Measurements from ENCODE around the gene AGO3.
"Not testable (repeated sequence)": the region's sequence is repeated elsewhere in the genome, so short reads cannot be mapped to it uniquely, and the experiment has no call there.

AGO3 gene

DNA sequence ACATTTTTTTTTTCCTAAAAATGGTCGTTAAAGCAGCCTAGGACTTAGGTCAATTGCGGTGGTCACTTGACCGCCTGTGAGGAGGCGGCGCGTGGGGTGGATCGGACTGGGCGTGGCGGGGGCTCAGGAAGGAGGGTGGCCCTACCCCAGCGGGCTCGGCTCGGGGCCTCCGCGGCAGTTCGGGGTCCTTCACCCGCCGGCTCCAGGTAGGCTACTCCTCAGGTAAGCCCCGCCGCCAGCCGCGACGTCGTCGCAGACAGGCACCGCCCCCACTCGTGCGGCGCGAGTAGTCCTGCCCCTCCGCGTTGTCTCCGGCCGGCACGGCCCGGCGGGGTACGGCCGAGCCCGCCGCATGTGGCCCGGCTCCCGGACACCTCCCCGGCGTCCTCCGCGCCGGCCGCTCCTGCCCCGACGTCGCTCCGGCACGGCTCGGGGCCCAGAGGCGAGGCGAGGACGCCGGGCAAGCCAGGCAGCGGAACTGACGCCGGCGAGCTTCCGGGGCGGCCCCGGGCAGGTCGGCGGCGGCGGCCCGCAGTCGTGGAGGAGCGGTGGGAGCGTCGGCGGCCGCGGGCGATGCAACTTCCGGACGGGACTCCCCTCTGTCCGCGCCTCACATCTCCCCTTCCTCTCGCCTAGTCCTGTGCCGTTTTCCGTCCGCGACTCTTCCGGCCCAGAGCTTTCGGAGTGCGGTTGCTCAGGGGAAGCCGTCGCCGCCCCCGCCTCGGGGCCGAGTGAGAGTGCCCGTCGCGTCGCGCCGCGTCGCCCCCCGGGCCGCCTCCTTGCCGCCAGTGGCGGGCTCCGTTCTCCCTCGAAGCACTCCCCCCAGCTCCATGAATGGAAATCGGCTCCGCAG is at the start of gene AGO3:
Gene AGO3, plus strand, starts transcription at position 513 of the 853 bp plus-strand sequence. Its CDS starts 322 bp downstream, at position 835.
- DNase-seq: peak; percentile 88

DNA sequence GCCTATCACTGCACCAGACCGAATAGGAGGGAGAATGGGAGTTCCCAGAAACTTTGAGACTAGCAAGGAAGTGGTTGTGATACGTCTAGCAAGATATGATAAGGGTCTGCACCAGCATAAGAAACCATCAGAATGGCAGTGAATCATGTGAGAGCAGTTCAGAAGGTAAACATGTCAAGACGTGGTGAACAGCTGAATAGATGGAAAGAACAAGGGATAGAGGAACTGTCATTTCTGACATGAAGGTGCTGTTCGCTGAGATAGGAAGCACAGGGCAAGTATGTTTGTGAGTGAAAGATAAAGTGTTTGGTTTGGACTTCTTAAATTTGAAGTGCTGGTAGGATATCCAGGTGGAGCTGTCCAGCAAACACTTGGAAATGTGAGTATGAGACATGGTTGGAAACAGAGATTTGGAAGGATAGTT is 49.0 kb upstream of the AGO3 start:
- no peak for DNase-seq

DNA sequence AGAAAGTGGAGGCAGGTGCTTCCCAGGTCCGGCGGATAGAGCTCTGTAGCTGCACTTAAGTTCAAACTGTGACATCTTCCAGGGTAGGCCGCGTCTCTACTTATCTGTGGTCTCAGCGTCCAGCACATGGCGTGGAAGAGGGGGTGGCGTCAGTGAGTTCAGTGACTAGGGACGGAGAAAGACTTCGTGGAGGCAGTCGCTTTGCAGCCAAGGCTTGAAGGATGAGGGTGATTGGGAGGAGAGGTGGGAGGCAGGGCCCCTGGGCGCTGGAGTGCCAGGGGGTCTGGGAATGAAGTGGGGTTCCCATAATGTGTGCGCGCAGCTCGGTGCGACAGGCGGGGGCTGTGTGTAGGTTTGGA is 48.3 kb upstream of the AGO3 start:
- no peak for DNase-seq

DNA sequence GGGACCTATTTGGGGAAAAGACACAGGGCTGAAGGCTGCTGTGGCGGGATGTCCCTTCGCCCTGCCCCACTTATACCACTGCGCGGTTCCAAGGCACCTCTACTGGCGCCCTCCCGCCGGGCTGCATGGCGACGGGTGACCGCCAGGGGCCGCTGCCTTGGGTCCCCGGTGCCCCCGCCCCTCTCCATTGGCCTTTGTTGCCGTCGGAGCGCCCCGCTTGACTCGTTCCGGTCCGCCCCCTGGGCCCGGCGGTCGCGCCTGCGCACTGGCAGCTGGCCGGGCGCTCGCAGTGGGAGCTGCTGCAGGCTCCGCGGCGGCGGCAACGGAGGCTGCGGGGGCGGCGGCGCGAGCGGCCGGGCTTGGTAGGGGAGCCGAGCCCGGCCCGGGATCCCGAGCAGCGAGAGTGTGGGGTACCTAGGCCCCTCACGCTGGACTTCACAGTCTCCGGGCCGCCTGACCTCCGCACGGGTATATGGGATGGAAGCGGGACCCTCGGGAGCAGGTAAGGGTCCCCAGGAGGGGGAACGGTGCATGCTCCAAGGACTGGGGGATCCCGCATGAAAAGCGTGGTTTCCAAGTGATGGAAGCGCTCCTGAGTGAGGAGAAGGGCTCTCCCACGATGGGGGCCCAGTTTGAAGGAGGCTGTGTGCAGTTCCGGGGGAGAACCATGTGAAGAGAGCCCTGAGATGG is 47.8 kb upstream of the AGO3 start, which contains the start of gene AGO1:
Gene AGO1, plus strand, starts transcription at position 265 of the 690 bp plus-strand sequence. Its CDS starts 213 bp downstream, at position 478.
- peak; percentile 92 for DNase-seq

DNA sequence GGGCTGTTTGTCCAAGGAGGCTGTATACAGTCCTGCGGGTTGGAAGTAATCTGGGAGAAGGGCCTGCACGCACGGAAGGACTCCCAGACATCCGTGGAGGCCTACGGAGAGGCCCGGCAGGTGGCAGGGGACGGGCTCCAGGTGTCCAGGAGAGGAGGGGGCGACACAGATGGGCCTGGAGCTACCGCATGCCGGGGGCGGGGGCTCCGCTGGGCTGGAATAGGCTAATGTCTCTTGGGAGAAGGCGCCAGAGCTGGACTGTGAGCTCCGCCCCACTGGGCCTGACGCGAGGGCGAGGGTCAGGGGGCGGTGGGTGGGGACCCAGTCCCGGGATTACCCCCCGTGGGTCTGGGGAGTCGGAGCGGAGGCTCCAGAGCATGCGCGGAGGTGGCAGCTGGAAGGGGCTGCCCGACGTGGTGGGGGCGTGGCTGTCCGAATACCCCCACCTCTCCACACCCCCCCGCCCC is 47.2 kb upstream of the AGO3 start:
- DNase-seq: peak; percentile 81

DNA sequence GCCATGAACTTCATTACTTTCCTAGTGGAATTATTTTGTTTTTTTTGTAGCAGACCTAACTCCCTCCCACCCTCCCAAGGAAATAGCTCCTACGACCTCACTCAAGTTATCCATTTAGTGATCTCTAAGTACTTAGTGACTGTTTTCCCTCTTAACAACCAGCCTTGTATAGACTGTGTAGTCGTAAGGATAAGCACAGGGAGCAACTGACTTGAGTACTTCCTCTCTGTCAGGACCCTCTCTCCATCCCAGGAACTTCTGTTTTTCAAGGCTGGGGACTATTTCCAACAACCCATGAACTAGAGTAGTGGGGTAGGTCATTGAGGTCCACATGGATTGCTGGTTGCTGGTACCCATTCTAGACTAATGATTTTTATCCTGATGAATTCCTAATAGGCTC is 46.0 kb upstream of the AGO3 start:
- no peak for DNase-seq

DNA sequence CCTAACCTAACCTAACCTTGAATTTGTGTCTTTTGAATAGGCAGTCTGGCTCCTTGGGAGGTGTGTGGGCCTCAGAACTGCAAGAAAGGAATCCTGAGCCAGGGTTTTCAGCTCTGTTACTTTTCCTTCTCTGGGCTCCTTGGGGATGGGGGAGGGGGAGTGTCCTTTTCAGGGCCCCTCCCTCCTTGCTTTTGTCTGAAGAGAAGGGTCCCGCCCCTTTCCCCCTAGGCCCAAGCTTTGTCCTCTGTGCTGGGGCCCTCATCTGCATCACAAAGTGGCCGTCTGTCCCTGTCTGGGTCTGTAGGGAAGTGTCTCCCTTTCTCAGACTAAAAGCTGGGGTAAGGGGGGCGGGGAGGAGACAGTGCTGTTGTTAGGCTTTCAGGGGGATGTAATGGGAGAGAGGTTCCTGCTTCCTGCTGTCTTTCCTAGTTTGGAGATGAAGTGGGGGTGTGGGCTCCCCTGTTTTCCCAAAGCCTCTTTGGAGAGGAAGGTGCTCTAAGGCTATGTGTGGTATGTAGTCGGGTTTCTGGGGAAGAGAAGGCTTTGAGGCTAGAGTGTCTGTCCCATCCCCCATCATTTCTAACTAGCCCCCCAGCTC is 44.8 kb upstream of the AGO3 start:
- peak; percentile 3 for DNase-seq

DNA sequence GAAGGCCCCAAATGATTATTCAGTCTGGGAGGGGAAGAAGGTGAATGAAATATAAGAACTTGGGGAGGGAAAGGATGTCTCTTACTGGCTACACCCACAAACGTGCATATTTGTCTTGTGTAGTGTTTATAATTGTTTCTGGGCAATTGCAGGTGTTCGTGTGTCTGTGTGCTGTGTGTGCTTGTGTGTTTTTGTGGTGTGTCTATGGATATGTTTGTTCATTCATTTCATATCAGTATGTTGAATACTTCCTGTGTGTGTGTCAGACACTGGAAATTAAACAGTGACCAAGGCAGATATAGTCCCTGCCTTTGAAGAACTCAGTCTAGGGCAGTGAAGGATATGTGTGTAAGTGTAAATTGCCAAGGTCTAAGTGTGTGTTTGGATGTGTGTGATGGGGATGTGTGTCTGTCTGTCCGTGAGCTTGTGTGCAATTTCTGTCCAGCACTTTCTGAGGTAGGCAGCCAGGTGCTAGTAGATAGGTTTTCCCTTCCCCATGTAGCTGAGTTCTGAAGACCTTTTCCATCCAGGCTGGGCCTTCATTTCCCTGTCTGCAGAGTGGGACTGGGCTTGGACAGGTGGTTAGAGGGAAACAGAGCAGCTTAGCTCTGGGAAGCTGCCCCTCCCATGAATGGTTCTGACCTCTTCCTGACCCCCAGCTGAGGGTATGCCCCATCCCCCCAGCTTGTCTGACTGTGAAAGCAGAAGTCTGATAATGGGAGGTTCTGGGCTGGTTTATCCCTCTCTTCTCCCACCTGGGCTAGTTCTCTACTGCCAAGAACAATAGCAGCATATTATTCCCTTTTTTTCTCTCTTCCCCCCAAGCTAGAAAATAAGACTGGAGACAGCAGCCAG is 44.1 kb upstream of the AGO3 start:
- no peak for DNase-seq

DNA sequence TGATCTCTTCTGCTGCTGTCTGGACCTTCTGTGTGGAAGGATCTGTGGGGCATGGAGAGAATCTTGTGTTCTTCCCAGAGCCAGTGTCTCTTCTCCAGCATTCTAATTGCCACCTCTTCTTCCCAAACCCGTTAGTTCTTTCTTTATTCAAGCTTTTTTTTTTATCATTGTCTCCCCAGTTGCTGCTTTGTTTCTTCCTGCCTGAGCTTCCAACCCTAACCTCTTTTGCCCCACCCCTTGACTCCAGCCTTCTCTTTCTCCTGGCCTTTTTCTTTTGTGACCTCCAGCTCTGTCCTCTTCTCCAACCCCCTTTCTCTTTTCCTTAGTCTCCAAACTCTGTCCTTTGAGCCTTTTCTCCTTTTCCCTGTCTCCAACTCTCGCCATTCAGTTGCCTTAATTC is 43.4 kb upstream of the AGO3 start:
- DNase-seq: no peak

DNA sequence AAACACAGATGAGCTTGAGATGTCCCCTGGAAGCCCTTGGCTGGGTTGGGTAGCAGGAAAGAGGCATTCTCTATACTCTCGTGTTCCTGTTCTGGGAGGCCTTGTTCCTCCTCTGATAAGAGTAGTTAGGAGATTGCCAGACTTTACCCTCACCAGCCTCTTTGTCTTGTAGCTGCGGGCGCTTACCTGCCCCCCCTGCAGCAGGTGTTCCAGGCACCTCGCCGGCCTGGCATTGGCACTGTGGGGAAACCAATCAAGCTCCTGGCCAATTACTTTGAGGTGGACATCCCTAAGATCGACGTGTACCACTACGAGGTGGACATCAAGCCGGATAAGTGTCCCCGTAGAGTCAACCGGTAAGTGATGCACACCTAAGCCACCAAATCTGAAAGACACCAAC is 42.6 kb upstream of the AGO3 start:
- DNase-seq: no peak

DNA sequence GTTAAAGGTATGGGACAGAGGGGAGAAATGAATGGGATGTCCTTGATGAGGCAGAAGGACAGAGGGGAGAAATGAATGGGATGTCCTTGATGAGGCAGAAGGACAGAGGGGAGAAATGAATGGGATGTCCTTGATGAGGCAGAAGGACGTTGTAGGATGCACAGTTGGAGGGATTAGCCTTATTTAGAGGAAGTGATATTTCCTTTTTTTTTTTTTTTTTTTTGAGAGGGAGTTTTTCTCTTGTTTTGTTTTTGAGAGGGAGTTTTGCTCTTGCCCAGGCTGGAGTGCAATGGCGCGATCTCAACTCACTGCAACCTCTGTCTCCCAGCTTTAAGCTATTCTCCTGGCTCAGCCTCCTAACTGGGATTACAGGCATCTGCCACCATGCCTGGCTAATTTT is 41.9 kb upstream of the AGO3 start:
- DNase-seq: not testable (repeated sequence)

DNA sequence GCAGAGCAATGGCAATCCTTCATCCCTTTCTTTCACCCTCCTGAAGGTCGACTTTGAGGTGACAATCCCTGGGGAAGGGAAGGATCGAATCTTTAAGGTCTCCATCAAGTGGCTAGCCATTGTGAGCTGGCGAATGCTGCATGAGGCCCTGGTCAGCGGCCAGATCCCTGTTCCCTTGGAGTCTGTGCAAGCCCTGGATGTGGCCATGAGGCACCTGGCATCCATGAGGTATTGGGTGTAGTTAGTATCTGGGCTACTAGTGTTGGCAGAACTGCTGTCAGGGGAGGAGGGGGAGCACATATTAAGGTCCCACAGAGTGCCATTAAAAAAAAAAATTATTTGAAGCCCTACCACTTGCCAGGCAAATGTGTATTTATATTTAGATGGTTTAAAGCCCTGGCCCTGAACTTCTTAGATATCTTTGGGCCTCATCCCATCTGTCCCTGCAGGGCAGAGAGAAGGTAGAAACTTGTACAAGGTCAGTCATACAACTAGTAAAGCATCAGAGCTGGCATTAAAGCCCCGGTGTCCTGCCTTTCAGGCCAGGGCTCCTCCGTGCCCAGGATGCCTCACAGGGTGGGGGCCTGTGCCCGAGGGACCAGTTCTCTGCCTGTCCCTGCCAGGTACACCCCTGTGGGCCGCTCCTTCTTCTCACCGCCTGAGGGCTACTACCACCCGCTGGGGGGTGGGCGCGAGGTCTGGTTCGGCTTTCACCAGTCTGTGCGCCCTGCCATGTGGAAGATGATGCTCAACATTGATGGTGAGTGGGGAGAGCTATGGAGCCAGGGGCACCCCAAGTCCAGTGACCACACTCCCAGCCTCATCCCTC is 37.6 kb upstream of the AGO3 start:
- no peak for DNase-seq

DNA sequence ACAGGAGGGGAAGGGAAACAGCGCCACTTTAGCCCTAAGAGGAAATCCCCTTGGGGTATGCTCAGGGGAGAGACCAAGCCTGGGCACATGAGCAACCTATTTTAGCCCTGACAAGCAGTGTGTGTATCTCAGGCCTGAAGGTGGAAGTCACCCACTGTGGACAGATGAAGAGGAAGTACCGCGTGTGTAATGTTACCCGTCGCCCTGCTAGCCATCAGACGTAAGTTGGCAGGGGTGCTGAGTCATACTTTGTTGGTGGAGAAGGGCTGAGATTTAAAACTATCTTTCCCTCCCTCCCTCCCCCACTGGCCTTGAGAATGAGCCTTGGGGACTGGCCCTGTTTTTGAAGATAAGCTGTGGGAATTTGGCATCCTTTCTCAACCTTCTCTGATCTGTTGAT is 36.7 kb upstream of the AGO3 start:
- DNase-seq: no peak

DNA sequence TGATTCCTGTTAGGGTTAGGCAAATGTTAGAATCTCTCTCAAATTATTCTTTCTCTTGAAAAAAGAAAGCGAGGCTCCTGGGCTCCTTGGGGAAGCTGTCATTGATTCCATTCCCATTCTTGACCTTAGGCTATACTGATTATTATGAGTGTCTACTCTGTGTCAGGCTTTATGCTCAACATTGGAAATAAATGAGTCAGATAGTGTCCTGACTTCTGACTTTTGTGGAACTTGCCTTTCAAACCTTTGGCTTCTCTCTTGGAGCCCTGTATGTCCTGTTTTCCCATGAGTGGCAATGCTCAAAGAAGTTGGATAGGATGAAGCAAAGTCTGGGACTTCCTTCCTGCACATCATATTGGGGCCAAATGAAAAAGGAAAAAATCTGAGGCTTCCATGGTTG is 36.2 kb upstream of the AGO3 start:
- no peak for DNase-seq

DNA sequence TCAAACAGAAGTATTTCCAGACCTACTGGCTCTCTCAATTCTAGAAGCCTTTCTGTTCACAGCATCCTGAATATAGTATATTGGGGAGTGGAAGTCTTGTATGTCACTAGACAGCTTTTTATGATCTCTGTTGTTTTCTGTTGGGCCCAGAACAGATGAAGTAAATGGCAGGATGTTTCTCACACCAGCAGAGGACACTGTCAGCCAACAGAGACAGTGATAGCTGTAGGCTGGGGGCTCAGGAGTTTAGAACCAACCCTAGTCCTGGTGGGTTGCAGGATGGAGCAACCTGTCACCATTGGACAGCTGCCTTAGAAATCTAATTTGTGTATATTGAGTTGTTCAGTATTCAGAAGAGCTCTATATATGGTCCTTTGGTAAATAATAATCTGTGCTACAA is 31.0 kb upstream of the AGO3 start:
- no peak for DNase-seq

DNA sequence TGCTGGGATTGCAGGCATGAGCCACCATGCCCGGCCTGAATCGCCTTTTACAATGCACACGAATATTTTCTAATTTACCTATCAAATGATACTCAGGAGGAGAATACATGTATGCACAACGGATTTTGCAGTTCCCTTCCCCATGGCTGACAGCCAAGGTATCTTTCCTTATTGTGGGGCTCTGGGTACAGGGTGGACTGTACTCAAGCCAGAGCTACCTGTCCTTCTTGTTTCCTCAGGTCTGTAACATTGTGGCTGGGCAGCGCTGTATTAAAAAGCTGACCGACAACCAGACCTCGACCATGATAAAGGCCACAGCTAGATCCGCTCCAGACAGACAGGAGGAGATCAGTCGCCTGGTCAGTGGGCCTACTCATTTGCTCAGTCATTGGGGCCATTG is 29.7 kb upstream of the AGO3 start:
- no peak for DNase-seq

DNA sequence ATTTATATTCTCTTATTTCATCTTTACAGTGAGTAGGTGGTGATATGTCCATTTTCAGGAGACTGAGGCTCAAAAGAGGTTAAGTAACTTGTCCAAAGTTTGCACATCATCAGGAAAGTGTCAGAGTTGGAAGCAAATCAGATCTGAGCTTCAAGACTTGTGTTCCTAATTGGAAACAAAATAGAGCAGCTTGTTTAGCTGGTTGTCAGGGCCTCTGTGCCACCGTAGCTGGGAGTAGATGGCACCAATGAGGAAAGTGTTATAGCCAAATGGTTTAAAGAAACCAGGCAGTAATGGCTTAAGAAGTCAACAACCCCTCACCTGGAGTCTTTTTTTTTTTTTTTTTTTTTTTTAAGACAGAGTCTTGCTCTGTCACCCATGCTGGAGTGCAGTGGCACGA is 28.2 kb upstream of the AGO3 start:
- DNase-seq: no peak

DNA sequence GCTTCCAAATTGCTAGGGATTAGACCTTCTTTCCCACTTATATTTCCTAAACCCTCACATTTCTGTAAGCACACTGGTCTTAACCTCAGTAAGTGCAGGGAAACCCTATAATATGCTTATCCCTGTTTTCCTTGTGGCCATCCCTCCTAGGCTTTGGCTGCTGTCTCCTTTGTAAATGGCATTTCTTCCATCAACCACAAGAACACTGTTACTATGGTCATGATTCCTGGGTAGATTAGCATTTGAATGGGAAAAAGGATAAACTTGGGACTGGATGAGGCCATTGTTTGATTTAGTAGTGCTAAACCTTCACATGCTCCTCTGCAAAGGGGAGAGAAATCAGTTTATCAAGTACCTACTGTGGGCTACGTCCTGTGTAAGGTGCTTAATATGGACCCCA is 16.2 kb upstream of the AGO3 start:
- no peak for DNase-seq

DNA sequence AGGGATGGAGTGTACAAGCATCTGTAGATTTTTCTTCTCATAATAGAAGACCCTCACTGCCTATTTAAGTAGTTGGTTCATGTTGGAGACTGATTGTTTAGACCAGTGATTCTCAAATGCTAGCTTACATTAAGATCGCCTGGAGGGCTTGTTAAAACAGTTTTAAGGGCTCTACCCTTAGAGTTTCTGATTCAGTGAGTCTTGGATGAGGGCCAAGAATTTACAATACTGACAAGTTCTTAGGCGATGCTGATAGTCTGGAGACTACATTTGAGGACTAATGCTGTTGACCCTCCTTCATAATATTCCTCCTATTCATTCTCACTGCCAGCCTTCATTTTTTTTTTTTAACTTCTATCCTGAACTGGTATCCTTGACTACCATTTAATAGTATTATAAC is 15.2 kb upstream of the AGO3 start:
- DNase-seq: no peak

DNA sequence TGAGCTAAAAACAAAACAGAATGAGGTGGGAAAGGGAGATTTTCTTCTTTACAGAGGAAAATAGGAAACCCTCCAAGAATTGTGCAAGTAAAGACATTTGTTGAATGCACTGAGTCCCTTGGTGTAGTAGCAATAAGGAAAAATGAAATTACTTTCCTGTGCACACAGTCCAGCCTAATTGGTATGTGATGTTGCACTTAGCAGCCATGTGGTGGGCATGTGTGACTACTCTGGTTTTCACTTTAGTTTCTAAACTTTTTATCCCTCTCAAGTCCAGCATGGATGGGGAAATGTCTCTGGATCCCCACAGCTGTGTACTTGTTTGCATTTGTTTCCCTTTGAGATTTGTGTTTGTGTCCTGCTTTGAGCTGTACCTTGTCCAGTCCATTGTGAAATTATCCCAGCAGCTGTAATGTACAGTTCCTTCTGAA is 7.1 kb upstream of the AGO3 start:
- DNase-seq: no peak

DNA sequence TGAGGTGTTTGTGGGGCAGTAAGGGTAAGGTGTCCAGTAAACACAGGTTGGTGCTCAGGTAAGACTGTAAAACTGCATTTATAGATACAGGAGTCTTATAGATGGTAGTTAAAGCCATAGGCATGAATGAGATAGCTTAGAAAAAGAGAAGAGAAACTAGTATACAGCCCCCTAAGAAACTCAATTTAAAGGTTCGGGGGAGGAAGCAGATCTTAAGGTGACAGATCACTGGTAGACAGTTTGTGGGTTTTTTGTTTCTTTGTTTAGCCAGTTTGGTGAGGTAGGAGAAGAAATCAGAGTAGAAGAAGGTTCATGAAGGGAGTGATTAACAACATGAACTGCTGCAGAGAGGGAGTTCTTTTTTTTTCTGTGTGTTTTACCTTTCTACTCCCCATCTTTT is 6.1 kb upstream of the AGO3 start:
- no peak for DNase-seq

DNA sequence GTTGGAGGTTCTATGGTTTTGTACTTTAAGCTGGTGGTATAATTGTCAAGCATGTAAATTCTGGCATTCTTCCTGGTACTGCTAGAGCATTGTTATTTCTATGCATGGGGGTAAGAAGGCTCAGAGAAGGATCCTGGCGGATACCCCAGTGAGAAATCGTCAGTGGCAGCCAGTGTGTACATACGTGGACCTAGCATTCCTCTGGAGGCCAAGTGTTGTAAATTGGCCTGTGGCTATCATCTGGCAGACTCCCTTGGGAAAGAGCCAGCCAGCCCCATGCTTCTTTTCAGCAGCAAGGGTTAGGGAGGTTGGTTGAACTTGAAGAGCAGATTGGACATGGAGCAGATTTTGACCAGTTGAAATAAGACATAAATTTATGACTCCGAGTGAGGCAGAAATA is 5.2 kb upstream of the AGO3 start:
- no peak for DNase-seq
